MM.1S (cell line): ENCODE data around the gene BRD1.

Experiments used
- CTCF ChIP-seq: fragments of 300-600 bp; sonication (generic); IDR thresholded peaks from 2 replicates; pipeline ENCODE4 v1.5.1; 2016; ENCODE audit warnings: antibody characterized with exemption, low read length, mixed read lengths
- EZH2 ChIP-seq: fragments of 300-600 bp; sonication (generic); optimal IDR thresholded peaks from 2 replicates; pipeline ENCODE3; 2017; ENCODE audit warnings: low read depth, mild to moderate bottlenecking, antibody characterized with exemption, low read length, mixed read lengths
- EZH2phosphoT487 ChIP-seq: fragments of 300-600 bp; sonication (generic); IDR thresholded peaks from 2 replicates; pipeline ENCODE4 v1.6.1; 2018; ENCODE audit warnings: antibody characterized with exemption, low read length

GRCh38 chr22:49734390-49734789, 93.3 kb downstream of the BRD1 start:
- TF ChIP-seq CTCF, result no peak
- TF ChIP-seq EZH2, result no peak
- TF ChIP-seq EZH2phosphoT487, result no peak
